Keratinocyte (primary cell): Measurements from ENCODE around the gene VMP1.

Experiments used
- CTCF ChIP-seq, 3 experiments: IDR thresholded peaks in 1 of 3; conservative IDR thresholded peaks in 1 of 3; optimal IDR thresholded peaks in 1 of 3; 2 replicates in 2 of 3; 3 replicates in 1 of 3; pipeline versions ENCODE3 to v1.5.1; 2011; ENCODE audit warnings: low read length in 3 of 3, mild to moderate bottlenecking in 3 of 3, moderate library complexity in 2 of 3, control low read depth in 1 of 3, inconsistent platforms in 1 of 3; ENCODE audit not compliant: insufficient read depth in 2 of 3; ENCODE audit errors: extremely low read depth in 1 of 3
- EZH2 ChIP-seq: IDR thresholded peaks from one replicate; pipeline ENCODE4 v1.6.1; 2012; ENCODE audit warnings: inconsistent platforms, mild to moderate bottlenecking, low read length, moderate library complexity

- TF ChIP-seq CTCF (optimal IDR thresholded peaks at IDR 0.05 in 1 of 3, IDR thresholded peaks at IDR 0.05 in 1 of 3, conservative IDR thresholded peaks at IDR 0.05 in 1 of 3; ENCODE audit: extremely low read depth in 1 of 3, insufficient read depth in 2 of 3, low read length in 3 of 3) (no peak), EZH2 (no peak)
These were observed 93.1 kb downstream of the VMP1 start for GRCh38 chr17:59800530-59800942.
